Measurements from ENCODE around the gene COL23A1. TPM values are rescaled to one million over a fixed set of nuclear protein-coding genes. Genes with fewer than 3 reads are reported as not detected.
"Not testable (repeated sequence)": the region's sequence is repeated elsewhere in the genome, so short reads cannot be mapped to it uniquely, and the experiment has no call there.

Gene COL23A1
- total RNA-seq, 1 donor from 2014 or later = 0.55 TPM

GRCh38 chr5:178328826-178329730, 261.1 kb downstream of the COL23A1 start:
- no peak for DNase-seq (ENCODE audit: low spot score)

DNA sequence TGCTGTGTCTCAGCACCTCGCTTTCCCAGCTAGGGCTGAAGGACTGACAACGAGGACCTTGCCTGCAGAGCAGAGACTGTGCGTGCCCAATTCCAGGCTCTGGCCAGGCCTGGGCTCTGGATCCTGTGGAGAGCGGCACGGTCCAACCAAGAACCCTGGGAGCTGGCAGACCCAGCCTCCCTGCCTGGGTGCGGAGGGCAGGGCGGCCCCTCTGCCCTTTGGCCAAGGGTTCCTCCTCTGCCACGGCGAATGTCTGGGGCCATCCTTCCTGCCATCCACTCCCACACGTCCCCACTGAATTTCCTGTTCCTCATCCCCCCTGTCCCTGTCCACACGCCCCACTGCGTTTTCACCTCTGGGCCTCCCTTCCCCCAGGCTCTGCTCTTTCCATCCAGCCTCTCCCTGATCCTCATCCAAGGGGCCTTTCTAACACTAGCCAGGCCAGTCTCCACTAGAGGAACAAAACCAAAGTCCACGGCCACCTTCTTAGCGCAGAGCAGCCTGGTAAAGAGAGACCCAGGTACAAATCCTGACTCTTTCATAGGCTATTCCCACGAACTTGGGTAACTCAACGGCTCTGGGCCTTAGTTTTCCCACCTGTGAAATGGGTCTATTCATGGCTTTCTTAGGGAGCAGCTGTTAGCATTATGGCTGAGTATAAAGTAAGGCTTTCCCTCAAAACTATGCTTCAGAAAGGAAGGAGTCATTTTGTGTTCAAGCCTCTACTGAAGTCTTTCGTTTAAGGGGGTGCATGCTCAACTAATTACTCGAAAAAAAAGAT, 262.1 kb downstream of the COL23A1 start:
- DNase-seq (ENCODE audit: low spot score) = no peak

DNA sequence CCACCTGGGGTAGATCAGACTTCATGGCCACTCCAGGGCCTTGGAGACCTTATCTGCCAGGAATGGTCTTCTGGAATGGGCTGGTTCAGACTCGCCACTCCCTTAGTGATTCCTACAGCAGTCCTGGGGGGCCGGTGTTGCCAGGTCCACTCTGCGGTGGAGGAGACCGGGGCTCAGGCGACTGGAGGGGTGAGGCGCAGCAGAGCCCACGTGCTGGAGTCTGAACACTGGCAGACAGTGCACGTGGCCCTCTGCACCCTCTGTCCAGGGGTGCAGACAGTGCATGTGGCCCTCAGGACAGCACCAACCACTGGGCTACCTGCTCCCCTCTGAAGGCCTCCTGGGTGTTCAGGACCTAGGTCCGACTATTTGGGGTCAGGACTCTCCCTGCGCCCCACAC, 262.7 kb downstream of the COL23A1 start:
- no peak for DNase-seq (ENCODE audit: low spot score)

DNA sequence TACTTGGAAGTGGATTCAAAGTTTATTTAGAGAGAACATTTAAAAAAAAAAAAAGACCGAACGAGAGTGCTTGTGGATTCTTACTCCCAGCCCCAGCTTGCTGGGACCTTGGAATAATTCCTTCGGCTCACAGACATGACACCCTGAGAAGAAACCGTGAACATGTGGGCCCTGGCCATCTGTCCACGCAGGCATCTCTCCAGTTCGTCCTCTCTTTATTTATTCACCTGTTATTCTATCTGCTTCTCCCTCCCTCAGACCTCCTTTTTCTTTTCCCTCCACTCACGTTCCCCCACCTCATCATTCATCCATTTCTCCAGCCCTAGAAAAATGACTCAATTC, 263.8 kb downstream of the COL23A1 start:
- DNase-seq (ENCODE audit: low spot score) = no peak

GRCh38 chr5:178325679-178326373, 264.4 kb downstream of the COL23A1 start:
- no peak for DNase-seq (ENCODE audit: low spot score)

DNA sequence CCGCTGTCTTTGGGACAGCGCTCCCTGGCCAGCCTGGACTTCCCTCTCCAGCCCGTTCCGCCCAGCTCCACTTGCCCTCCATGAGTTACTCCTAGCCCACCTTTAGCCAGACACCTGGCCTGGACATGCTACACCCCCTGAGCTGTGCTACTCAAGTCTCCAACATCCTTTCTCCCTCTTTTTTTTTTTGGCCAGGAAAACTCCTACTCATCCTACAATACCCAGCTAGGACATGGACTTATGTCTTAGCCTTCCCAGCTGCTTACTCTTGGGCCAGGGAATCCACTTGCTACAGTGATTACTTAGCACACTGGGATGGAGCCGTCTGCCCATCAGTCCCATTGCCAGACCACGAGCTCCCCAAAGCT, 264.9 kb downstream of the COL23A1 start:
- no peak for DNase-seq (ENCODE audit: low spot score)

DNA sequence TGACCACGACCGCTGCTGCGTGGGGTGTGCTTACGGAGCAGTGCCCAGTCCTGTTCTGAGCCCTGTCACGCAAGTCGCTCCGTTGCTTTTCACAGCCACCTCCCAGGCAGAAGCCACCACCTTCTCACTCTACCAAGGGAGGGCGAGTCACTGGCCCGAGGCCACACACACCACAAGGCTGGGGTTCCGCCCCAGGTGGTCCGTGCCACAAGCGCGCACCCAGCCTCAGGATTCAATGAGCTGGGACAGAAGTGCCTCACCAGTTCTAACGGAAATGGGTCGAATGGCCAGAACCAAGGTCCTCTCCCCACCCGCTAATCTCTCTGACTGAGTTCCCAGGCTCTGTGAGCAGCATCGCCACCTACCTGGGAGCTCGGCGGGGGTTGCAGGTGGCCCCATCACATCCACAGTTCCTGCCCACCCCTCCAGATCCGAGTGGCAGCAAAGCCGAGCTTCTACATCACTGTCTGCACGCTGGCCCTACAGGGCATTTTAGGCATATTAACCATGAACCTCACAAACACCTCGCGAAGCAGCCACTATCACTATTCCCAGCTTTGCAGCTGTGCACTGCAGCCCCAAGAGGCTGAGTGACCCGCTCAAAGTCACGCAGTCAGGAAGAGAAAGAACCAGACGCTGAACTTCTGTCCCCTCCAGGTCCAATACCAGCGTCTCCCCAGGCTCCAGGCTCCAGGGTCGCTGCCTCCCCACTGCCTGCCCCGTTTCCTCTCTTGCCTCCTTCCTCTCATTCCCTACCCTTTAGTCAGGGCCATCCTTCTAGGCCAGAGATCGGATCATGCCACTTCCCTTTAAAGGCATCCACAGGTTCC, 265.5 kb downstream of the COL23A1 start:
- no peak for DNase-seq (ENCODE audit: low spot score)

GRCh38 chr5:178323961-178324360, 266.2 kb downstream of the COL23A1 start:
- DNase-seq (ENCODE audit: low spot score) = no peak

- DNase-seq (ENCODE audit: low spot score) = no peak
These were observed 266.7 kb downstream of the COL23A1 start for GRCh38 chr5:178323541-178323865.

- DNase-seq (ENCODE audit: low spot score) = no peak
These were observed 267.3 kb downstream of the COL23A1 start for GRCh38 chr5:178322736-178323540.

- no peak for DNase-seq (ENCODE audit: low spot score)
These were observed 269.8 kb downstream of the COL23A1 start for GRCh38 chr5:178320281-178320855.

- DNase-seq (ENCODE audit: low spot score) = no peak
These were observed 270.6 kb downstream of the COL23A1 start for GRCh38 chr5:178319541-178320041.

GRCh38 chr5:178318893-178319292, 271.3 kb downstream of the COL23A1 start:
- no peak for DNase-seq (ENCODE audit: low spot score)

- no peak for DNase-seq (ENCODE audit: low spot score)
These were observed 271.8 kb downstream of the COL23A1 start for GRCh38 chr5:178318382-178318781.

- not testable (repeated sequence) for DNase-seq (ENCODE audit: low spot score)
These were observed 272.5 kb downstream of the COL23A1 start for GRCh38 chr5:178317727-178318126.

DNA sequence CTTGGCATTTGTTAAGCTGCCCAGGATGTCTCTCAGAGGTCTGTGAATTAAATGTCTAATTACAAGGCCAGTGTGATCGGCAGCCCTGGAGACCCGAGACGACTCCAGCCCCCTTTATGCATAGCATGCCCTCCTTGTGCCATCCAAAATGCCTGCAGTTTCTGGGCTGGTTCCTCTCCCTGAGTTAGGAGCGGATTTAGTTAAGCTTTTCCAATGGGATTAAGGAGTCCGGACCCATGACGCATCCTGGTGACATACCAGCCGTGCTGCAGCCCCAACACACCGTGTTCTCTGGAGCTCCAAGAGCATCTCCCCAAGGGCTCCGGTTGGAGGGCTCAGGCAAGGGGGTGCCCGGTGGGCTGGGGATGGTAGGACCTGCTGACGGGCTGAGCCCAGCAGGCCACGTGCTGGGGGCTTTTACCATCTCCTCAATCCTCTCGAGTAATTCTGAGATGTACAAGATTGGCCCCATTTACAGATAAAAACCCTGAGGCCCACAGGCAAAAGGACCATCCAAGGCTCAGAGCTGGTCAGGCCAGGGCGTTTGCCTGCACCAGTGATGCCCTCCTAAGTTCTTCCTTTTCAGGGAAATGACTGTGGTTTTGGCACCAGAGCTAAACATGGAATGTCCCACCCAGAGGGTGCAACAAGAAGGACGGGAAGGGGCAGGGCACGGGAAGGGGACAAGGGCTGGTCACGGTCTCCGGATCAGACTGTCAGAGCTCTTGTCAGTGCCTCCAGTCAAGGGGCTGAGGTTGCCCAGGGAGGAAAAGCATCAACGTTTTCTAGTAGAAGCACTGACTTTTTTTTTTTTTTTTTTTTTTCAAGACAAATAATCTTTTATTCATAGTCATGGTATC, 275.0 kb downstream of the COL23A1 start:
- no peak for DNase-seq (ENCODE audit: low spot score)

DNA sequence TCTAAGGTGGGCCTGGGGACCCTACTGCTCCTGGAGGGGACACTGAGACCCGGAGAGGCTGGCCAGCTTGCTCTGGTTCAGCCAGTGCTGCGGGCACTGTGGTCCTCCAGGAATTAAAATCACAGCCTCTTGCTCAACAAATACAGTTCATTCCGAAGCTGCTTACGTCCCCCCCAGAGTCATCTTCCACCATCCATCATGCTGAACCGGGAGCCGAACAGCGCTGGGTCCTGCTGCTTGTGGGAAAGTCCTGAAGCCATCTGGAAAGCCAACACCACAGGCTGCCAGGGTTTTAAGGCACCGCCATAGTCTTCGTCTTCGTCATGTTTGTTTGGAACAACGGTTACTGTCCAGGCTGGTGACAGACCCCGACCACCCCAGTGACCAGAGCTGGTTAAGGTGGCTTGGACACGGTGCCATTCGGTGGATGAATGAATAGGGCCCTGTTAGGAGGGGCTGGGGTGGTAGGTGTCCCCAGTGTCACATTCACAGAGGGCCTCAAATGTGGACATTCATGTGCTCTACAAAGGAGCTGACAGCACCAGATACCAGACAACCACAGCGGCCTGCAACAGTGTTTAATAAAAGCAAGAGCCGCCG, 276.0 kb downstream of the COL23A1 start:
- no peak for DNase-seq (ENCODE audit: low spot score)

DNA sequence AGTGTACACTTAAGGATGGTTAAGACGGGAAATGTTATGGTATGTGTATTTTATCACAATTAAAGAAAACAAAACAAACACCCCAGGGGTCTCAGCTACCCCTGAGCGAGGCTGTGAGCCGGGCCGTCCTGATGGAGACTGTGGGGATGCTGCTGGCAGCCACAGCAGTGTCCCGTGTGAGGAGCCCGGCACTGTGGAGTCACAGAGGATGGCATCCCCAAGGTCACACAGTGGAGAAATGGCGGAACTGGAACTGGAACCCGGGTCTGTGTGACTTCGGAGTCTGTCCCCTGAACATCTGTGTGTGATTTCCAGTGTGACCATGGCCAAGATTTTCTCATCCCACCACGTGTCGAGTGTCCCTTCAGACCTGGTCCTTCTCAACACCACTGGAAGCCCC, 276.9 kb downstream of the COL23A1 start:
- no peak for DNase-seq (ENCODE audit: low spot score)
